SK-N-SH (cell line): ENCODE results near the gene ACYP2. TPM values are rescaled to one million over a fixed set of nuclear protein-coding genes. Genes with fewer than 3 reads are reported as not detected.

ENCODE experiments used
- CTCF ChIA-PET: fragments of 300-600, 350-600 bp; formaldehyde crosslinking; extraction: SDS; loops from one replicate; lab custom pipeline; 2021; lab: Yijun Ruan, JAX
- POLR2A ChIA-PET: fragments of 350-600 bp; sonication (Branson Sonifier 250); formaldehyde crosslinking; extraction: SDS; loops from one replicate; lab custom pipeline; 2020; ENCODE audit warnings: antibody characterized with exemption, inconsistent platforms; lab: Yijun Ruan, JAX
- DNase-seq: peaks from one replicate; pipeline ENCODE4 v3.0.0; 2012
- H2AFZ ChIP-seq: fragments of 200-600 bp; sonication (generic); 2 replicates; pipeline ENCODE4 v1.8.1; 2016; ENCODE audit warnings: antibody characterized with exemption, mild to moderate bottlenecking, low read depth
- H3F3A ChIP-seq: fragments of 200-600 bp; sonication (generic); replicated peaks from 2 replicates; pipeline ENCODE3; 2016; ENCODE audit warnings: antibody characterized with exemption, mild to moderate bottlenecking; ENCODE audit not compliant: insufficient read depth
- H3K27ac ChIP-seq, 2 experiments: fragments of 200-500 bp in 1 of 2; fragments of 200-600 bp in 1 of 2; sonication (Bioruptor generic) in 1 of 2; sonication (generic), shearing (Covaris generic) in 1 of 2; 2 replicates each; pipeline versions ENCODE4 v1.5.1 to v1.6.1; 2014 to 2016; ENCODE audit warnings: low read depth in 2 of 2, inconsistent platforms in 1 of 2, low read length in 1 of 2, mild to moderate bottlenecking in 1 of 2, mixed read lengths in 1 of 2
- H3K27me3 ChIP-seq: fragments of 200-600 bp; sonication (generic), shearing (Covaris generic); 2 replicates; pipeline ENCODE4 v1.6.1; 2016; ENCODE audit warnings: mixed run types; ENCODE audit not compliant: insufficient read depth
- H3K36me3 ChIP-seq, 2 experiments: fragments of 200-500 bp in 1 of 2; fragments of 200-600 bp in 1 of 2; sonication (Bioruptor generic) in 1 of 2; sonication (generic) in 1 of 2; replicated peaks in 1 of 2; 2 replicates each; pipeline versions ENCODE3 to v1.5.1; 2014 to 2016; ENCODE audit warnings: low read length in 1 of 2, mild to moderate bottlenecking in 1 of 2; ENCODE audit not compliant: insufficient read depth in 2 of 2, control insufficient read depth in 1 of 2
- H3K4me1 ChIP-seq, 2 experiments: fragments of 200-500 bp in 1 of 2; fragments of 200-600 bp in 1 of 2; sonication (Bioruptor generic) in 1 of 2; sonication (generic), shearing (Covaris generic) in 1 of 2; 2 replicates each; pipeline versions ENCODE4 v1.5.1 to v1.6.1; 2014 to 2016; ENCODE audit warnings: low read depth in 1 of 2, low read length in 1 of 2, mixed run types in 1 of 2; ENCODE audit not compliant: insufficient read depth in 2 of 2, control insufficient read depth in 1 of 2
- H3K4me2 ChIP-seq: fragments of 200-600 bp; sonication (generic), shearing (Covaris generic); 2 replicates; pipeline ENCODE4 v1.6.1; 2017; ENCODE audit warnings: mixed run types
- H3K4me3 ChIP-seq, 2 experiments: fragments of 200-500 bp in 1 of 2; fragments of 200-600 bp in 1 of 2; sonication (Bioruptor generic) in 1 of 2; sonication (generic), shearing (Covaris generic) in 1 of 2; 2 replicates each; pipeline versions ENCODE4 v1.5.1 to v1.8.1; 2014 to 2016; ENCODE audit warnings: low read depth in 2 of 2, inconsistent platforms in 1 of 2, low read length in 1 of 2, mild to moderate bottlenecking in 1 of 2, mixed read lengths in 1 of 2, moderate library complexity in 1 of 2
- H3K79me2 ChIP-seq: fragments of 200-600 bp; sonication (generic); 2 replicates; pipeline ENCODE4 v1.8.1; 2017; ENCODE audit warnings: mild to moderate bottlenecking; ENCODE audit not compliant: insufficient read depth
- H3K9ac ChIP-seq: fragments of 200-600 bp; sonication (generic); 2 replicates; pipeline ENCODE4 v1.6.1; 2017; ENCODE audit warnings: mixed run types
- H3K9me2 ChIP-seq: fragments of 200-600 bp; sonication (generic); 2 replicates; pipeline ENCODE4 v1.6.1; 2017; ENCODE audit warnings: mixed run types
- H3K9me3 ChIP-seq: fragments of 200-600 bp; sonication (generic); 2 replicates; pipeline ENCODE4 v1.6.1; 2017; ENCODE audit warnings: mixed run types, mild to moderate bottlenecking, moderate library complexity
- H4K20me1 ChIP-seq: fragments of 200-600 bp; sonication (generic); 2 replicates; pipeline ENCODE4 v1.6.1; 2017; ENCODE audit warnings: mild to moderate bottlenecking, mixed run types; ENCODE audit not compliant: insufficient read depth
- CHD2 ChIP-seq: fragments of 150-350 bp; IDR thresholded peaks from 2 replicates; pipeline ENCODE4 v1.6.1; 2018; ENCODE audit warnings: low read length; ENCODE audit not compliant: partially characterized antibody
- EP300 ChIP-seq, 2 experiments: IDR thresholded peaks; 2 replicates each; pipeline versions ENCODE4 v1.4.0 to v1.6.1; 2012; ENCODE audit warnings: borderline replicate concordance in 1 of 2, low read depth in 1 of 2, low read length in 1 of 2
- FOSL2 ChIP-seq: IDR thresholded peaks from 2 replicates; pipeline ENCODE4 v1.4.0; 2012; ENCODE audit warnings: low read depth, mild to moderate bottlenecking, moderate library complexity, borderline replicate concordance
- FOXJ3 ChIP-seq: sonication (generic); formaldehyde crosslinking; IDR thresholded peaks from 2 replicates; pipeline ENCODE4 v1.5.1; 2020; ENCODE audit warnings: mild to moderate bottlenecking, missing genetic modification reagents
- FOXM1 ChIP-seq: IDR thresholded peaks from 2 replicates; pipeline ENCODE4 v1.4.0; 2012; ENCODE audit warnings: low read depth, mild to moderate bottlenecking
- GABPA ChIP-seq: IDR thresholded peaks from 2 replicates; pipeline ENCODE4 v1.4.0; 2012; ENCODE audit warnings: low read depth, mild to moderate bottlenecking
- GATA2 ChIP-seq: sonication (generic); formaldehyde crosslinking; IDR thresholded peaks from 2 replicates; pipeline ENCODE4 v1.5.0; 2020; ENCODE audit warnings: mild to moderate bottlenecking, missing genetic modification reagents
- JUND ChIP-seq: IDR thresholded peaks from 2 replicates; pipeline ENCODE4 v1.4.0; 2012
- NFIC ChIP-seq: IDR thresholded peaks from 2 replicates; pipeline ENCODE4 v1.4.0; 2012; ENCODE audit warnings: borderline replicate concordance
- NRF1 ChIP-seq: IDR thresholded peaks from 2 replicates; pipeline ENCODE4 v1.6.1; 2012; ENCODE audit warnings: low read depth, mild to moderate bottlenecking, low read length
- RAD21 ChIP-seq: IDR thresholded peaks from 2 replicates; pipeline ENCODE4 v1.6.1; 2012; ENCODE audit warnings: mild to moderate bottlenecking, low read length
- REST ChIP-seq: IDR thresholded peaks from 2 replicates; pipeline ENCODE4 v1.6.1; 2012; ENCODE audit warnings: mild to moderate bottlenecking, low read depth, low read length, moderate library complexity
- SIN3A ChIP-seq: IDR thresholded peaks from 2 replicates; pipeline ENCODE4 v1.6.1; 2012; ENCODE audit warnings: low read depth, mild to moderate bottlenecking, low read length, moderate library complexity, borderline replicate concordance
- SMC3 ChIP-seq: IDR thresholded peaks from 2 replicates; pipeline ENCODE4 v1.6.1; 2012; ENCODE audit warnings: low read depth, low read length, improper control_type of control experiment
- TAF1 ChIP-seq: IDR thresholded peaks from 2 replicates; pipeline ENCODE4 v1.6.1; 2012; ENCODE audit warnings: low read depth, mild to moderate bottlenecking, low read length, moderate library complexity, borderline replicate concordance
- TCF12 ChIP-seq: IDR thresholded peaks from 2 replicates; pipeline ENCODE4 v1.4.0; 2012
- ZBTB33 ChIP-seq: IDR thresholded peaks from 2 replicates; pipeline ENCODE4 v1.4.0; 2012; ENCODE audit warnings: low read depth, borderline replicate concordance
- WGBS: methylation state at CpG from one replicate; pipeline ENCODE4 v1.1.6; 2017; ENCODE audit warnings: low lambda C conversion rate; 5-methylcytosine and 5-hydroxymethylcytosine counted together
- polyA plus RNA-seq, 3 experiments: library from polyadenylated mRNA; depleted of rRNA; stranded (reverse); fragments of >200 nt; gene quantifications; 2 replicates each; pipeline ENCODE4 v1.2.3, GENCODE V29; 2012
- TF ChIP-seq, protein P1 (sequence below): fragments of 150-350 bp; IDR thresholded peaks from 2 replicates; pipeline ENCODE4 v1.6.1; 2017; ENCODE audit warnings: antibody characterized with exemption, low read length, low read depth, borderline replicate concordance

The ACYP2 gene
- polyA plus RNA-seq, 1 of the 3 experiments (the other 2 are of a cell fraction) = 8.8 TPM

- POLR2A ChIA-PET = no interaction called here
Observed at GRCh38 chr2:54194761-54195750, 79.6 kb downstream of the ACYP2 start.

GRCh38 chr2:54196646-54197045 lies 81.2 kb downstream of the ACYP2 start:
- Histone ChIP-seq H4K20me1 (no peaks in the 10 kb centered on the region), H2AFZ (no peak overlapping the region), H3K4me1 (no peaks in the 10 kb centered on the region), H3F3A (no peaks in the 10 kb centered on the region), H3K9ac (no peak overlapping the region), H3K9me2 (no peaks in the 10 kb centered on the region), H3K36me3 (no peaks in the 10 kb centered on the region), H3K4me3 (no peak overlapping the region), H3K27me3 (no peaks in the 10 kb centered on the region), H3K9me3 (no peaks in the 10 kb centered on the region), H3K79me2 (no peaks in the 10 kb centered on the region), H3K27ac (no peak overlapping the region), H3K4me2 (no peak overlapping the region)
- ChIA-PET CTCF (interaction anchor here (1.5 to 1.9 kb wide), 3 partner anchors 10 to 90 kb away, joined by 3 to 6 read pairs (median 4); no protein-coding TSS in a partner anchor), POLR2A (no interaction called here)
- 59% methylated on average over 5 of the region's 5 CpGs for WGBS
- TF ChIP-seq GATA2 (CRISPR knock-in tag) (no peak), ZBTB33 (no peak), NFIC (no peak), TCF12 (no peak), FOXJ3 (CRISPR knock-in tag) (no peak), TAF1 (no peak), FOXM1 (no peak), CHD2 (no peak), JUND (no peak), SMC3 (no peak), NRF1 (no peak), REST (no peak), RAD21 (no peak), GABPA (no peak)
- TF ChIP-seq, protein P1, sequence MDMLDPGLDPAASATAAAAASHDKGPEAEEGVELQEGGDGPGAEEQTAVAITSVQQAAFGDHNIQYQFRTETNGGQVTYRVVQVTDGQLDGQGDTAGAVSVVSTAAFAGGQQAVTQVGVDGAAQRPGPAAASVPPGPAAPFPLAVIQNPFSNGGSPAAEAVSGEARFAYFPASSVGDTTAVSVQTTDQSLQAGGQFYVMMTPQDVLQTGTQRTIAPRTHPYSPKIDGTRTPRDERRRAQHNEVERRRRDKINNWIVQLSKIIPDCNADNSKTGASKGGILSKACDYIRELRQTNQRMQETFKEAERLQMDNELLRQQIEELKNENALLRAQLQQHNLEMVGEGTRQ = no peak
- no peak for DNase-seq

More at GRCh38 chr2:54194761-54195750, 79.6 kb downstream of the ACYP2 start:
- Histone ChIP-seq H3K4me3 (no peak overlapping the region), H3K4me1 (no peaks in the 10 kb centered on the region), H3K9me3 (no peaks in the 10 kb centered on the region), H3K4me2 (no peak overlapping the region), H3K79me2 (no peaks in the 10 kb centered on the region), H3F3A (no peaks in the 10 kb centered on the region), H2AFZ (no peak overlapping the region), H3K9ac (no peak overlapping the region), H3K27ac (no peak overlapping the region), H3K27me3 (no peaks in the 10 kb centered on the region), H4K20me1 (no peaks in the 10 kb centered on the region)
- TF ChIP-seq GABPA (no peak), EP300 (IDR thresholded peaks at IDR 0.05; ENCODE audit: borderline replicate concordance in 1 of 2, low read depth in 1 of 2, low read length in 1 of 2) (no peak), CHD2 (no peak), NFIC (no peak), TAF1 (no peak), SIN3A (no peak), FOSL2 (no peak)
- TF ChIP-seq, all 33 proteins: peak for 0
- Histone ChIP-seq H3K9me2 (no peaks in the 10 kb centered on the region), H3K36me3 (no peaks in the 10 kb centered on the region)
- DNase-seq = no peak
- 80% methylated on average over 8 of the region's 8 CpGs for WGBS
- CTCF ChIA-PET = interaction anchor here (0.9 to 1.8 kb wide), 3 partner anchors 8 to 88 kb away, joined by 3 to 4 read pairs (median 4); no protein-coding TSS in a partner anchor
